ENCODE measurements around the gene AP4E1.

The AP4E1 gene

GRCh38 chr15:51016615-51017014, 108.1 kb downstream of the AP4E1 start:
- Mint-ChIP-seq H3K9me3 (peaks cover 21% of the 10 kb centered on the region), H3K27ac (peak overlapping the region in 1 of 3 experiments; percentile 24), H3K4me3 (no peak overlapping the region), H3K27me3 (ENCODE audit: low read depth) (peaks cover 3% of the 10 kb centered on the region), H3K36me3 (ENCODE audit: low read depth) (peaks cover 16% of the 10 kb centered on the region), H3K4me1 (no peaks in the 10 kb centered on the region)
- TF ChIP-seq CTCF (IDR thresholded peaks at IDR 0.05; ENCODE audit: unreplicated experiment in 3 of 3), result no peak

GRCh38 chr15:51022206-51022605, 113.7 kb downstream of the AP4E1 start:
- Mint-ChIP-seq H3K9me3 (peaks cover 25% of the 10 kb centered on the region), H3K4me1 (peaks cover 6% of the 10 kb centered on the region), H3K27me3 (ENCODE audit: low read depth) (no peaks in the 10 kb centered on the region), H3K4me3 (no peak overlapping the region), H3K36me3 (ENCODE audit: low read depth) (peaks cover 13% of the 10 kb centered on the region), H3K27ac (no peak overlapping the region)
- TF ChIP-seq CTCF (IDR thresholded peaks at IDR 0.05; ENCODE audit: unreplicated experiment in 3 of 3), result no peak

- TF ChIP-seq CTCF (IDR thresholded peaks at IDR 0.05; ENCODE audit: unreplicated experiment in 3 of 3), result no peak
- no peaks in the 10 kb centered on the region for H3K27me3 Mint-ChIP-seq (ENCODE audit: low read depth)
- H3K36me3 Mint-ChIP-seq (ENCODE audit: low read depth), result peaks cover 11% of the 10 kb centered on the region
- H3K9me3 Mint-ChIP-seq, result peaks cover 28% of the 10 kb centered on the region
- no peak overlapping the region for H3K27ac Mint-ChIP-seq
- H3K4me3 Mint-ChIP-seq, result no peak overlapping the region
- H3K4me1 Mint-ChIP-seq, result peaks cover 6% of the 10 kb centered on the region
Measured at GRCh38 chr15:51023499-51023898, 115.0 kb downstream of the AP4E1 start.

GRCh38 chr15:51024735-51025453, 116.4 kb downstream of the AP4E1 start:
- Mint-ChIP-seq H3K36me3 (ENCODE audit: low read depth) (peaks cover 2% of the 10 kb centered on the region), H3K27me3 (ENCODE audit: low read depth) (no peaks in the 10 kb centered on the region), H3K27ac (peak overlapping the region in 1 of 3 experiments; percentile 11), H3K9me3 (peaks cover 28% of the 10 kb centered on the region), H3K4me1 (peaks cover 6% of the 10 kb centered on the region), H3K4me3 (no peak overlapping the region)
- TF ChIP-seq CTCF (IDR thresholded peaks at IDR 0.05; ENCODE audit: unreplicated experiment in 3 of 3), result no peak

- peaks cover 6% of the 10 kb centered on the region for H3K4me1 Mint-ChIP-seq
- H3K36me3 Mint-ChIP-seq (ENCODE audit: low read depth), result no peaks in the 10 kb centered on the region
- no peaks in the 10 kb centered on the region for H3K27me3 Mint-ChIP-seq (ENCODE audit: low read depth)
- no peak overlapping the region for H3K4me3 Mint-ChIP-seq
- no peak for TF ChIP-seq CTCF (IDR thresholded peaks at IDR 0.05; ENCODE audit: unreplicated experiment in 3 of 3)
- H3K27ac Mint-ChIP-seq, result no peak overlapping the region
- H3K9me3 Mint-ChIP-seq, result peaks cover 26% of the 10 kb centered on the region
Measured at GRCh38 chr15:51025454-51025846, 117.0 kb downstream of the AP4E1 start.
